NCI-H2196 treated with DMSO at 0.1 percent for 48 hours (cell line): ENCODE data around the gene DYNLL1.
A peak's percentile ranks its signal among the peaks of the same experiment; 100 is the strongest.
"Not testable (repeated sequence)": the region's sequence is repeated elsewhere in the genome, so short reads cannot be mapped to it uniquely, and the experiment has no call there.

ENCODE experiments used
- DNase-seq: peaks from one replicate; lab custom pipeline; 2025; ENCODE audit not compliant: unreplicated experiment; lab: John Stamatoyannopoulos, UW

DYNLL1 gene

DNA sequence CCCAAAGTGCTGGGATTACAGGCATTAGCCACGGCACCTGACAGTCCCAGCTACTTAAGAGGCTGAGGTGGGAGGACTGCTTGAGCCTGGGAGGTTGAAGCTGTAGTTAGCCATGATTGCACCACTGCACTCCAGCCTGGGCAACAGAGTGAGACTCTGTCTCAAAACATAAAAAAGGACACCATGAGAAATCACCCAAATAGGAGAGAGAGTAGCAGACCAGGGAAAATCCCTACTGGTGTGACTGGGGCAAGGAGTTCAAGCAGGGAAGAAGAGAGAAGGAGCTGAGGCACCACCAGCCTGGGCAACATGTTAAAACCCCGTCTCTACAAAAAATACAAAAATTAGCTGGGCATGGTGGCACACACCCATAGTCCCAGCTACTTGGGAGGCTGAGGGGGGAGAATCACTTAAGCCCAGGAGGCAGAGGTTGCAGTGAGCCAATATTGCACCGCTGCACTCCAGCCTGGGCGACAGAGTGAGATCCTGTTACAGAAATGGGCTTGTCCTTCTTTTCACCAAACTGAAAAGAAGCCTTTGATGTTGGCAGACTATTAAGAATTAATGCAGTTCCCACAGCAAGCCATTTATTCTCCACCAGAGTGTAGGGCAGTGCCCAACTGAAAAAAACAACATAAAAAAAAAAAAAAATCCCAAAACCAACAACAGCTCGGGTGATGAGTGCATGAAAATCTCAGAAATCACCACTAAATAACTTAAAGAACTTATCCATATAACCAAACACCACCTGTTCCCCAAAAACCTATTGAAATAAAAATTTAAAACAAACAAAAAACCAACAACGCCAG is 21.9 kb upstream of the DYNLL1 start:
- DNase-seq = no peak

DNA sequence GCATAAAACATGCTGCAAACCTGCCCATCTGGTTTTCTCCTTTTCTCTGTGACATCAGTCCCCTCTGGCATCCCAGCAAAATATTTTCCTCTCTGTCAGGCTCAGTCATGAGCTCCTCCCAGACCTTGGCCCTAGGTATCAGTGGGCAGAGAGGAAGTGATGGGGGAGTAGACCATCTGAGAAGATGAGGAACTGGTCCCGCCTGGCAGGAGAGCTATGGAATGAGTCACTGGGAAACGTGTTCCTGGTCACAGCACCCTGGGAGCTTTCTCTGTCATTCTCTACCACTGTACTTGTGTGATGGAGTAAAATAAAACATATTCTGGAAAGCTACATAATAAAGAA is 21.3 kb upstream of the DYNLL1 start:
- DNase-seq = peak; percentile 23

DNA sequence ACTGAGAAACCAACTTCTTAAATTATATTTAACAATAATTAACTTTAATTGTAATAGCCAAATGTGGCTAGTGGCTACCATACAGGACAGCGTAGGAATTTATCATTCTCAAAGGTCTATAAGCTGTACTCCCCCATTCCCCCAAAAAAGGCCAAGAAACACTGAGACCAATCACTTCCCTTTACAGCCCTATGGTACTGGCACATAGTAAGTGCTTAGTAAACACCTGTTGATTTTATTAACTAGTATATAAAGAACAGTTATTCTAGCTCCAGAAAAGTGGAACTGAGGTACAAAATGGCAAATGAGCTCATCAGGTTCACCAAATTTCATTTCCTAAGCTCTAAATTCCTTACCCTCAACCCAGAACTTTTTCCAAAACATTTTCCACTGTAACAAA is 20.3 kb upstream of the DYNLL1 start:
- DNase-seq = no peak

DNA sequence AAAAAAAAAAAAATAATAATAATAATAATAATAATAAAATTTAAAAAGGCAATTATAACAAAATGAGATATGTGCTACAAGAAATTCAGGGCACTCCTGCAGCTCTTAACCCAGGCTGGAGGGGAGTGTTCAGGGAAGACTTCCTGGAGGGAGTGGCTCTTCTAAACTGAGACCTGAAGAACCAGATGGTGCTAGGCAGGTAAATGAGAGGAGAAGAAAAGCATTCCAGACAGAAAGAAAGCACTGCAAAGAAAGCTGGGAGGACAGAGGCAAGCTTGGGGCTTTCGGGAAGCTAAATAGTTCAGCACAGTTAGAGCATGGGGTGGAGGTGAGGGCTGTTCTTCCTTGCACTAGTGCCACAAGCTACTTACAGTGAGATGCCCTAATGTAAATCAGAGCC is 16.5 kb upstream of the DYNLL1 start:
- no peak for DNase-seq

DNA sequence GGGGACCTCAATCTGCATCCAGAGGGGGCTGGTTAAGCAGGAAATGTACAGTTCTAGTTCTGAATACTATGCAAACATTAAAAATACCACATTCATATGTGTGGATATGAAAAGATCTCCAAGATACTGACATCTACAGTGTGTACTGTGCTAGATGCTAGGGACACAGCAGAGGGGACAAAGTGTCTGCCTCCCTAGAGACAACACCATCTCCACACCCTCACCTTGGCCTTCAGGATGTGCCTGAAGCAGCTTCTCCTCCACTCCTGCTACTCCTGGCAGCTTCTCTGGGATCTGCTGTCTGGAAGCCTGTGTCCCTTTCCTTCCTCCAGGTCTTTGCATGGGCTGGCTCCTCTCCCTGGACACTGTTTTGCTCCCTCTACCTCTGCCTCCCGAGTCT is 15.7 kb upstream of the DYNLL1 start:
- DNase-seq = no peak

DNA sequence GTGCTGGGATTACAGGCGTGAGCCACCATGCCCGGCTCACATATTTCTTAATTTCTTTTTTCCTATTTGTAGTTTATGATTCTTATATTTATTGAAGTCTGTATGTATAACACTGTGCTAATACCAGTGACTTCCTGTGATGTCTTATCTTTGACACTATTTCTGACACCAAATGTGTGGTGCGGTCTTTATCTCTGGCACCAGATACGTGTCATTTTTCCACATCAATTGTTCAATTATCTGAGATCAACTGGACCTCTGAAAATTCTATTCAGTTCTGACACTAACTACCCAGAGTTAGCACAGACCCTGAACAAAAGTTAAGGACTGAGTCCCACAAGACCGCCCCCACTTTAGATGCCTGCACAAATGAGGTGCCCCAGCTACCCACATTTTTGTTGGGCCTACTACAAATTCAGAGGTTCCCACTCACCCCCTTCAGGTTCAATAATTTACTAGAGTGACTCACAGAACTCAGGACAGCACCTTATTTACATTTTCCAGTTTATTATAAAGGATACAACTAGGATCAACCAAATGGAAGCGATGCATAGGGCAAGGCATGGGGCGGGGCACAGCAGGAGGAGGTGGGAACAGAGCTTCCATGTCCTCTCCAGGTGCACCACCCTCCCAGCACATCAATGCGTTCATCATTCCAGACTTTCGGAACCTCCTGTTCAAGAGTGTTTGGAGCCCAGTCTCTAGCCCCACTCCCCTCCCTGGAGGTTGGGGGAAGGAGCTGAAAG is 14.7 kb upstream of the DYNLL1 start:
- no peak for DNase-seq

DNA sequence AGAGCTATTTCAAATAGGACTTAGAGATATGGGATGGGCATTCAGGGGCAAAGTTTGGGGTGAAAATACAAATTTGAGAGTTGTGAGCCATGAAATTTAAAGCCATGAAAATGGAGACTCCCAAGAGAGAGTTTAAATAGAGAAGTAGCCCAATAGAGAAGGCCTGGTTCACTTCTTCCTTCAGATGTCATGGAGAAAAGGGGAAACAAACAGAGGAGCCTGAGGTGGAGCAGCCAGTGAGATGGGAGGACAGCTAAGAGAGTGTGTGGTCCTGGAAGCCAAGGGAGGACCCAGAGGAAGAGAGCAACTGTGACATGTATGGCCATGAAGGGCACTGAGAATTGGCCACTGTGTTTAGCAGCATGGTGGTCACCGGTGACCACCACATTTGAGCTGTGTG is 12.3 kb upstream of the DYNLL1 start:
- no peak for DNase-seq

DNA sequence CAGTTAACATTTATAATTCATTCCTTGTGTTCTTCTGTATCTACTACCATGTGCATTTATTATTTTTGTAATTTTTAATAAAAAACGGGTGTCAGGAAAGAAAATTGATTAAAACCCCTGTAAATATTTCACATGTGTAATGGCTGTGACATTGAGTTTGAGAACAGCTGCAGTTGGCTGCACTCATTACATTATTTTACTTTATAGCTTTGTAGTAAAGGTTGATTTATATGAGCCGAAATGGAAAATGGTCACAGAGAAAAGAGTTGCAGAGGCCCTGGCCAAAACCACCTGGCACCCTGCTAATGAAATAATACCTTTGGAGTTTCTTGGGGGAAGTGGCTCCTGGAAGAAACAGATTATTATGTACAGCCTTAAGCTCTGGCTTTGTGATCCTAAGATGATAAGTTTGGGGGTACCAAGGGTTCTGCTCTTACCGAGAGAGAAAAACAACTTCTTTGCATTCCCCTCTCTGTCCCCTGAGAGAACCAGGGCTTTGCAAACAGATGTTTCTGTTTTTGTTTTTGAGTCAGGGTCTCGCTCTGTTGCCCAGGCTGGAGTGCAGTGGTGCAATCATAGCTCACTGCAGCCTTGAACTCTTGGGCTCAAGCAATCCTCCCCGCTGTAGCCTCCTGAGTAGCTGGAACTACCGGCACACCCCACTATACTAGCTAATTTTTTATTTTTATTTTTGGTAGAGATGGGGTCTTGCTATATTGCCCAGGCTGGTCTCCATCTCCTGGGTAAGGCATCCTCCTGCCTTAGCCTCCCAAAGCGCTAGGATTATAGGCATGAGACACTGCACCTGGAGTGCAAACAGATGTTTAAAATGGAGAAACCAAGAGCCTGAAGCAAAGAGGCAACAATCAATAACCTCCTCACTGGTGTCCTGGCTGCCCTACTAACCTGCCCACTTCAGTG is 9.7 kb upstream of the DYNLL1 start:
- DNase-seq = no peak

DNA sequence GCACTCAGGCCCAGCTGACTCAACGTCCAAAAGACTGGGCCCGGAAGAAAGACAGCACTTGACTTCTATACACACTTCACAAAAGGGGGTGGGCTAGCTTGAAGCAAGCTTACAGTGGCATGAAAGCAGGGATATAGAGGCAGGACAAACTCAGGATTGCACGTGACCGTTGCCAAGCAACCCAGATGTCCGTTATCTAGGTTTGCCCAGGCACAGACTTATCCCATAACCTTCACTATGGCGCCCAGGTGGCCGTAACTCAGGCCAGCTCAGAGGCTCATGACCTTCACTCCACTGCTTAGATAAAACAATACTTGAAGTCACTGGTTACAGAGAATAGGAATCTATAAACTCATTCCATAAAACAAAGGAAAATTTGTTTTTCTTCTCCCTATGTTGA is 8.4 kb upstream of the DYNLL1 start:
- DNase-seq = not testable (repeated sequence)

DNA sequence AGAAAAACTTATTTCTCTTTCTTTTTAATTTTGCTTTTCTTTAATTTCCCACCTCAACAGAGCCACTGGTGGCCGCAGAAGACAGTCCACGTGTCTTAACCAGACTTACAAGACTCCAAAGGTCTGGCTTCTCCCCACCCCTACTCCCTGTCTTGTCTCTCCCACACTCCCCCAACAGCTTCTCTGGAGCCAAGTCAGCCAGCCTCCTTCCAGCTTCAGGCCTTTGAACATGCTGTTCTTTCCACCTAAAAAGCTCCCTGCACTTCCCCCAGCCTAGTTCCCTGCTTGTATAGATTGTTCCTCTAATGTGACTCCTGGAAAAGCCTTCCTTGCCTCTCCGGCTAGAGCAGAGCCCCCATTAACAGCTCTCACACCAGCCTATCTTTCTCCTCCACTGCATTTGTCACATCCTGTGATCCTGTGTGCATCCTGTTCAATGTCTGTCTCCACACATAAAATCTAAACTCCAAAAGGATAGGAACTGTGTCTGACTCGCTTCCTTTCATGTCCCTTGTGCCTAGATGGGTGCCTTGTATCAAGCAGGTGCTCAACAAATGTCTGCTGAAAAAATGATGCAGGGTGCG is 7.8 kb upstream of the DYNLL1 start:
- no peak for DNase-seq

DNA sequence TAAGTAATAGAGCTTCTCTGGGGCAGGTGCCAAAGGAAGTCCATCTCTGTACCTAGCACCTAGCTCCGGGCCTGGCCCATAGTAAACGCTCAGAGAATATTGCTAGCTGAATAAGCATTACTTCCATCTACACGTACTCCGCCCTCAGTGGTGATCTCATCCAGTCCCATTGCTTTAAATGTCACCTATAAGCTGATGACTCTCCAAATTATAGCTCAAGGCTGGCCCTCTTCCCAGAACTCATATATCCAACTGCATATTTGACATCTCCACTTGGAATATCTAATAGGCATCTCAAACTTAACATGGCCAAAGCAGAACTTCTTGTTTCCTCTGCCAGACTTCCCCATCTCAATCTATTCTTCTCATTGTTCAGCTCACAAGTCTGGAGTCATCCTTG is 6.9 kb upstream of the DYNLL1 start:
- no peak for DNase-seq

DNA sequence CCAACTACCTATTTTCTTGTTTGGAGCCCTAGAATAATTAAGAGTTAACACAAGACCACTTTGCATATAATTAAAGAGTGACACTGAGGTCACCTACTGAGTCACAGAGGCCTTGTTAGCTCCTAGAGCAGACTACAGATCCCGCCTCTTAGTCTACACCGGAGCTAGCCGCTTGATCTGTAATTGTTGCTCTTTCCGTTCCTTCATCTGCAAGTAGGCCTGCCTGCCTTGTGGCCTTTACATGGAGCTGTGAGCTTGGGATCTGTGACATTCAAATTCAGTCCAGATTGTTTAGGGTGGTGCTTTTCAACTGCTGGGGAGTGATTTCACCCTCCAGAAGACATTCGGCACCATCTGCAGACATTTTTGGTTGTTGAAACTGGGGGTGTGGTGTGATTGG is 5.6 kb upstream of the DYNLL1 start:
- no peak for DNase-seq

DNA sequence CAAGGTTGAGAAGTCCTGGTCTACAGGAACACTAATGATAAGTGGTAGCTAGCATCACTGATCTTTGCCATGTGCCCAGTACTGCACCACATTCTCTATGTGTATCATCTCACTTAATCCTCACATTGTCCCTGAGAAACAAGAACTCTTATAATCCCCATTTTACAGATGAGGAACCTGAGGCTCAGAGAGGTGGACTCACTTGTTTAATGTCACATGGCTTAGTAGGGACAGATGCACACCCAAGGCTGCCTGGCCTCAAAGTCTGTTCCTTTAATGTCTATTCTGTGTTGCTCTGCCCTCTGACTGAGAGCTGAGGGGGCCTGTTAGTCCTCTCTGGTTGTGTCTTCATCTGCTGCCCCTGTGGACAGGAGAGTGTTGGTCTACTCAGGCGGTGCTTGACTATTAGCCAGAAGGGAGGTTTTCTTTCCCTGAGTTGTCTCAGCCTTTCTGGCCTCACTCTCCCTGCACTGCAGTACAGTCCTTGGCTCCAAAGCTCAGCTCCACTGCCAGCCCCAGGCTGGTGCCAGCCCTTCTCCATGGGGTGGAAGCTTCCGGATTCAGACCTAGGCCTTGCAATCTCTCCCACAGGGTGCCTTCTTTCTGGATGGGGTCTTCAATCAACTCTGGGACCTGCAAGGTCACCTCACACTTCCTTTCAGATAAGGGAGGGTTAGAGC is 4.9 kb upstream of the DYNLL1 start:
- no peak for DNase-seq

DNA sequence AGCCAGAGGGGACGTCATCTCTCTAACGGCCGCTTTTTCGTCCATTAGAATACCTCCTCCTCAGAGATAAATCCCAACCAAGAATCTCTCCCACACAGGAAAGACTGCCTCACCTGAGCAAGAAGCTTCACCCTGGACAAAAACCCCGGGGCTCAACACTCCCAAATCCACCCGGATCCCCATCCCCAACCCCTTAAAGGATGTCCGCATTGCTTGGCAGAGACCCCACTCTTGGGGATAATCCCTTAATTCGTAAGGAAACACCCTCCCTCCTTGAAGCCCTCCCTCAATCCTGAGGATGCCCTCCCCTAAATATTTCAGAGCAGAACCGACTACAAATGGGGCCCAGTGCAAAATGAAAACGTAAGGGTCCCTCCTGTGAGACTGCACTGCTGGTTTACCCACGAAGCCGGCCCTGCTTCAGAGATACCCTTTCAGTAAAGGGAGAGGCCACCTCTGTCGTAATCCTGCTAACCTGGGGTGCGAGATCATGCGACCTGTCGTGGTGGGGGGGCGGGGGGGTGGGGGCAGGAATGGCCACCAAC is 655 bp upstream of the DYNLL1 start:
- DNase-seq = no peak

DNA sequence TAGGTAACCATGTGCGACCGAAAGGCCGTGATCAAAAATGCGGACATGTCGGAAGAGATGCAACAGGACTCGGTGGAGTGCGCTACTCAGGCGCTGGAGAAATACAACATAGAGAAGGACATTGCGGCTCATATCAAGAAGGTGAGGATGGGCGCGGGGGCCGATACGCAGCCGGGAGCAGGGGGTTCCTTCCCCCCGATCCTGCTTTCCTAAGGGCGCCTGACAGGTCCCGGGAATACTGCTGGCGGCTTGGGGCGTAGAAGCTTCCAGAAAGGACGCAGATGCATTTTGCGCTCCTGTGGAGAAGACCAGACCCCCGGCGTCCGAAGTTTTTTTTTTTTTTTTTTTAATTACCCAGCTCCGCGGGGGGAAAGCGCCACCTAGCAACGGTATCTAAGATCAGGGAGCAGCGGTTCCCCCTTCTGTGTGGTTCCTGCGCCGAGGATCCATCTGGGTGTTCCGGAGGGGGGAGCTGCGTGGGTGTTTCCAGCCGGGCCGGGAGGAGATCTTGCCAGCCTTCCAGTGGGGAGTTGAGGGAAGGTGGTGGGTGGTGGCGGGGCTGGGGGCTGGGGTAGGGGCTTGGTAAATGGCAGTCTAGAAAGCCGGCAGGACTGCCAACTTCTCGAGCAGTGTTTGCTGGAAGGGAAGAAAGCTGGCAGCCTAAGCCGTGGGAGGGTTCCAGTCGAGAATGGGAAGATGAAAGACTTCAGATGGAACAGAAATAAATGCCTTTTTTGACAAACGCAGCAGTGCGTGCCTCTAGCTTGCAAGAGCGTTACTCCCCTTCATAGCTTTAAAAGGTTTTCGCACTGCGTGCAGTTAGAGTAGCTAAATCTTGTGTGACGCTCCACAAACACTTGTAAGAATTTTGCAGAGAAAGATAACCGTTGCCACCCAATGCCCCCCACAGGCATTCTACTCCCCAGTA is 764 bp downstream of the DYNLL1 start:
- DNase-seq = no peak

DNA sequence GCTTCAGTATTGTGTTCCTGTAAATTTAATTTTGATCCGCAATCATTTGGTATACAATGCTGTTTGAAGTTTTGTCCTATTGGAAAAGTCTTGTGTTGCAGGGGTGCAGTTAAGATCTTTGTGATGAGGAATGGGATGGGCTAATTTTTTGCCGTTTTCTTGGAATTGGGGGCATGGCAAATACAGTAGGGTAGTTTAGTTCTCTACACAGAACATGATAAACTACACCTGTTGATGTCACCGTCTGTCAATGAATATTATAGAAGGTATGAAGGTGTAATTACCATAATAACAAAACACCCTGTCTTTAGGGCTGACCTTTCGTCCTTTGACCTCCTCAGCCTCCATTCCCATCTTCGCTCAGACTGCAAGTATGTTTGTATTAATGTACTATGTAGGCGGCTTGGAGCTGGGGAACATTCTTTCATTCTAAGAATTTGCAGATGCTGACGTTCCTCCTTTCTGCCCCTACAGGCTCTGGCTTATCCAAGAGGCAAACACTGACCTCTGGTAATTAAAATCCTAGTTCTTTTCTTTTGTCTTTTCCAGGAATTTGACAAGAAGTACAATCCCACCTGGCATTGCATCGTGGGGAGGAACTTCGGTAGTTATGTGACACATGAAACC is 1.7 kb downstream of the DYNLL1 start:
- DNase-seq = no peak

DNA sequence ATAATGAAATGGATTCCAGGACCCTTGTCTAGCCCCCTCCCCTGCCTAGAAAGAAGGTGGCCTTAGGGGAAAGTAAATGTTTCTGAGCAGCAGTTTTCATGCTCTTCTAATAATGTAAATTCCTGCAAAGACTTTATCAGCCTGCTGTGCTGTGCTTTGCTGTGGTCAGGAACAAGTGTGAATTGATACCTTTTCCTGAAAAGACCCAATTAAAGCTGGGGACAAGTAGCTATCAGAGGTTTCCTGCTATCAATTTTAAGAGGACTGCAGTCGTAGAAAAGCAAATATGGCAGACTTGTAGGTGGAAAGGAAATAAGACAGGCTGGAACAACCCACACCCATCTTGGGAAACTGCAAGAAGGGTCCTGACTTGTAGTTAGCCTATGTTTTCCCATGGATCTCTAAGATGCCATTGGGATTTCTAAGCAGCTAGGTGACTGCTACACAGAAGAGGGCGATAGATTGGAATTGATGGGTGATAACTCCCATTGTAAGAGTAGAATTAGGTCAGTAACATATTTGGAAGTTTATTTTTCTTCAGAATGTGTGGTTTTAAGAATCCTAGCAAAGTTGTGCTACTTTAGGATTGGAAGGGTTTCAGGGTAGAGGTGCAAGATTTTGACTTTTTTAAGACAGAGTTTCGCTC is 3.1 kb downstream of the DYNLL1 start:
- DNase-seq = no peak

DNA sequence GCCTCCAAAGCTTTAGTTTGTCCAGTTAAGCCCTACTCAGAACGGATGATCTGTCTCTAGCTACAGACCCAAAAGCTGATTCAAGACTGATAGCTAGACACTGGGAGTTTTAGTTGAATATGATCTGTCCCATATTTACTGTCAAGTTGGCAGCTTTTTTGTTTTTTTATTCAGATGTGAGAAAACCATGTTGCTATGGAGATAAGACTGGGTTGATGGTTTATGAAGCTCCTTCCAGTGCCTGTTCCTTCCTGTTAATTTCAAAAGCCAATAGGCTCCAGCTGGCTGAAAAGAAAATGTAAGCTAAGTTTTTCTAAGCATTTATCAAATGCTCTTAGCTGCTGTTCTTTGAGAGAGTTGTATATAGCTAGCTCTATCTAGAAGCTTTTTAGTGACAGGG is 4.7 kb downstream of the DYNLL1 start:
- no peak for DNase-seq
